Ovary (tissue), 9 donors: ENCODE data around the gene DKKL1. TPM values are rescaled to one million over a fixed set of nuclear protein-coding genes. Genes with fewer than 3 reads are reported as not detected.
"Not testable (repeated sequence)": the region's sequence is repeated elsewhere in the genome, so short reads cannot be mapped to it uniquely, and the experiment has no call there.

Experiments used
- DNase-seq, 5 donors: peaks; one replicate each; pipeline ENCODE4 v3.0.0-alpha.2; 2019 to 2020
- H3K27ac ChIP-seq, 2 donors: fragments of 200-600 bp; one replicate each; pipeline versions ENCODE4 v1.5.1 to v1.8.0; 2019 to 2022
- H3K27me3 ChIP-seq: fragments of 200-600 bp; one replicate; pipeline ENCODE4 v1.8.0; 2022
- H3K36me3 ChIP-seq: fragments of 200-600 bp; sonication (generic); one replicate; pipeline ENCODE4 v1.5.1; 2019
- H3K4me1 ChIP-seq: one replicate; pipeline ENCODE4 v1.8.1; 2013; ENCODE audit warnings: mild to moderate bottlenecking, moderate library complexity; ENCODE audit not compliant: insufficient read depth
- H3K4me3 ChIP-seq: fragments of 200-600 bp; sonication (generic); one replicate; pipeline ENCODE4 v1.5.1; 2017
- H3K9me3 ChIP-seq, 2 donors: fragments of 200-600 bp in 1 of 2; sonication (generic) in 1 of 2; one replicate each; pipeline versions ENCODE4 v1.5.1 to v1.8.1; 2013 to 2019; ENCODE audit warnings: mild to moderate bottlenecking in 1 of 2, moderate library complexity in 1 of 2
- EP300 ChIP-seq: sonication (generic); formaldehyde crosslinking; IDR thresholded peaks from one replicate; pipeline ENCODE4 v1.6.1; 2017; ENCODE audit warnings: antibody characterized with exemption
- POLR2A ChIP-seq: fragments of 450-650 bp; IDR thresholded peaks from one replicate; pipeline ENCODE4 v1.6.1; 2017; ENCODE audit warnings: antibody characterized with exemption, mild to moderate bottlenecking, moderate library complexity
- WGBS, 3 donors: extraction: QIAGEN DNeasy Blood & Tissue Kit in 1 of 3; methylation state at CpG; one replicate each; pipeline versions ENCODE4 v1.1.5 to v1.1.7; 2013 to 2017; 5-methylcytosine and 5-hydroxymethylcytosine counted together
- intact Hi-C, 4 donors: fragments of 100-400 bp; cut with DNase I; formaldehyde crosslinking; loops; one replicate each; pipeline versions ENCODE4 v1.11.0 to v1.15.1; 2022 to 2023
- polyA plus RNA-seq, 2 donors: library from polyadenylated mRNA; stranded (reverse); fragments of 200-250 nt in 1 of 2; fragments of 350-450 nt in 1 of 2; fragmentation: Illumina TruSeq in 1 of 2; extraction: RNeasy Lipid Tissue Mini Kit (QIAGEN cat#74804) in 1 of 2; gene quantifications; one replicate each; pipeline ENCODE4 v1.2.3, GENCODE V29; 2013 to 2014
- total RNA-seq, 7 donors: library from RNA; depleted of rRNA in 2 of 7; stranded (reverse); fragments of >200 nt in 2 of 7; fragmentation: NEBNext Ultra II Directional in 3 of 7; extraction: Animal tissue kit (Norgen Biotek cat#: 25700) in 3 of 7; gene quantifications; one replicate each; pipeline versions ENCODE4 v1.1.0 to v1.2.4, GENCODE V29; 2016 to 2023
- TF ChIP-seq, protein P1 (sequence below), 3 donors: fragments of 450-650 bp in 2 of 3; fragments of 200-600 bp in 1 of 3; IDR thresholded peaks; one replicate each; pipeline versions ENCODE4 v1.5.1 to v1.8.0; 2016 to 2022; ENCODE audit warnings: antibody characterized with exemption in 3 of 3, mild to moderate bottlenecking in 1 of 3
- donor health status: DM: no; HTN: no; CAD: no; lungs with moderate emphysema.
- donor health status: DM: no; HTN: no; CAD: no.
- donor health status: Bipolar disorder and iron deficiency.
- donor health status: DM: yes; HTN: yes; CAD: no.
- donor health status: DM: no; HTN: no; CAD: no.
- donor health status: DM: yes; HTN: yes; CAD: no.

Gene DKKL1
- total and polyA plus RNA-seq, 9 donors, result 0.22 to 2.4 (median 1.1) TPM; not detected in 1

DNA sequence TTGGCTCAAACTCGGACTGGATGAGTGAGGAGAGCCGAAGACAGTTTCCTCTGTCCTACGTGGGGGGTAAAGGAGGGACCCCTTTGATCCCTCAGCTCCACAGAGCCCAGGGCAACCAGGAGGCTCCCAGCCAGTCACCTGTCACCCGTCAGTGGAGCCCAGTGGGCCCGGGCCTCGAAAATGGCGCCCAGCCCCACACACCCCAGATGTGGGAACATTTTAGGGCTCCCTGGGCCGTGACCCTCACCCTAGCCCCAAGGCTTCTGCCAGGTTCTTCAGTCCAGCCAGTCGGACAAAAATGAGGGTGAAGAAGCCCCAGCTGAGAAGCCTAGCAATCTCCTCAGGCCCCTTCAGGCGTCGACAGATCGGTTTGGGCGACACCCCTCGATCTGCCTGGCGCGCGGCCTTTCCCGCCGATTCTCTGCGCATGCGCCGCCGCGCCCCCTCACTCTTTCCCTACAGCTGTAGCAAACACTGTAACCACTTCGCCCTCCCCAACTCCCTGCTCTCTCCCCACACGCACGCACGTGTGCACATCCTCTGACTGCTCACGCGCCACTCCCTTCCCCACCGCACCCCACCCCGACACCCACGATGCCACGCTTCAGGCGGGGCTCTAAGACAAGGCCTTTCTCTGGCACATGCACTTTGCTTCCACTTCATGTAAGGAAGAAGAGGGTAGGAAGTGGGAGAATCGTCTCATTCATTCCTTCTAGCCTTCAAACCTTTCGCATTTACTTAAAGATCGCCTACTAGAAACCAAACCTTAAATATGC, 38.7 kb upstream of the DKKL1 start, which contains the start of gene SLC6A16:
TSS of gene SLC6A16 (minus strand) at position 391 of the 776 bp plus-strand sequence. CDS start 13,844 bp downstream, outside the sequence.
- whole genome bisulfite sequencing, 3 donors, result 93 to 94% (median 94%) methylated on average over 38 of the region's 38 CpGs
- H3K27me3 ChIP-seq, result no peaks in the 10 kb centered on the region
- intact Hi-C loops, result no loop called here
- TF ChIP-seq, protein P1, sequence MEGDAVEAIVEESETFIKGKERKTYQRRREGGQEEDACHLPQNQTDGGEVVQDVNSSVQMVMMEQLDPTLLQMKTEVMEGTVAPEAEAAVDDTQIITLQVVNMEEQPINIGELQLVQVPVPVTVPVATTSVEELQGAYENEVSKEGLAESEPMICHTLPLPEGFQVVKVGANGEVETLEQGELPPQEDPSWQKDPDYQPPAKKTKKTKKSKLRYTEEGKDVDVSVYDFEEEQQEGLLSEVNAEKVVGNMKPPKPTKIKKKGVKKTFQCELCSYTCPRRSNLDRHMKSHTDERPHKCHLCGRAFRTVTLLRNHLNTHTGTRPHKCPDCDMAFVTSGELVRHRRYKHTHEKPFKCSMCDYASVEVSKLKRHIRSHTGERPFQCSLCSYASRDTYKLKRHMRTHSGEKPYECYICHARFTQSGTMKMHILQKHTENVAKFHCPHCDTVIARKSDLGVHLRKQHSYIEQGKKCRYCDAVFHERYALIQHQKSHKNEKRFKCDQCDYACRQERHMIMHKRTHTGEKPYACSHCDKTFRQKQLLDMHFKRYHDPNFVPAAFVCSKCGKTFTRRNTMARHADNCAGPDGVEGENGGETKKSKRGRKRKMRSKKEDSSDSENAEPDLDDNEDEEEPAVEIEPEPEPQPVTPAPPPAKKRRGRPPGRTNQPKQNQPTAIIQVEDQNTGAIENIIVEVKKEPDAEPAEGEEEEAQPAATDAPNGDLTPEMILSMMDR (IDR thresholded peaks at IDR 0.05), result no peak
- TF ChIP-seq EP300, result no peak
- TF ChIP-seq POLR2A, result no peak
- no peaks in the 10 kb centered on the region for H3K9me3 ChIP-seq
- H3K4me1 ChIP-seq, result no peaks in the 10 kb centered on the region
- no peak for DNase-seq
- H3K27ac ChIP-seq, result no peak within 1 kb of the TSS
- no peaks in the 10 kb centered on the region for H3K36me3 ChIP-seq
- no peak within 1 kb of the TSS for H3K4me3 ChIP-seq

GRCh38 chr19:49325756-49326155, 37.9 kb upstream of the DKKL1 start:
- H3K9me3 ChIP-seq, DNase-seq, H3K4me3 ChIP-seq, intact Hi-C loops, H3K27ac ChIP-seq, H3K27me3 ChIP-seq, H3K36me3 ChIP-seq, H3K4me1 ChIP-seq: not testable (repeated sequence)
- WGBS, 3 donors, result 87 to 93% (median 90%) methylated on average over 13 of the region's 13 CpGs

DNA sequence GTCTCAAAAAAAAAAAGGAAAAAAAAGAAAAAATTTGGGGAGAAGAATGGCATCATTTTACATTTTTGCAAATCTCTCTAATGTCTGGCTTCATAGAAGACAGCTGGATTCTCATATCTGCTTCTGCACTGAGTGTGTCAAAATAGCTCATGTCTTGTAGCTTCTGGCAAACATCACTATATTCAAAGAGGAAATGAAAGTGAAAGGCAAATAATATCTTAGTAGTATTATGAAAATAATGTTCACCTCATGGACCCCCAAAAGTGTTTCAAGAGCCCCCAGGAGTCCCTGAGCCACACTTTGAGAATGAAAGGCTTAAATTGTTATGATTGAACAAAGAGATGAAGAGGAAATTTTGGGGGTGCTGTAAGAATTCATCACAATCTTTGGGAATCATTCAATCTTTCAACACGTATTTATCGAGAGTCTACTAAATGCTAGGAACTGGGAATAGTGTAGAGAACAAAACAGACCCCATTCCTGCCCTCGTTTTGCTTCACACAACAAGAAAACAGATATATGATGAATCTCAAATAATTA, 37.4 kb upstream of the DKKL1 start:
- WGBS, 3 donors, result 36 to 79% (median 44%) methylated on average over 3 of the region's 3 CpGs
- TF ChIP-seq, protein P1 (IDR thresholded peaks at IDR 0.05), result no peak
- no peak for TF ChIP-seq EP300
- no peak for TF ChIP-seq POLR2A
- no peak for DNase-seq
- intact Hi-C loops, result no loop called here
- Histone ChIP-seq H3K4me1 (no peaks in the 10 kb centered on the region), H3K27me3 (no peaks in the 10 kb centered on the region), H3K36me3 (no peaks in the 10 kb centered on the region), H3K4me3 (no peak overlapping the region), H3K9me3 (no peaks in the 10 kb centered on the region), H3K27ac (no peak overlapping the region)

DNA sequence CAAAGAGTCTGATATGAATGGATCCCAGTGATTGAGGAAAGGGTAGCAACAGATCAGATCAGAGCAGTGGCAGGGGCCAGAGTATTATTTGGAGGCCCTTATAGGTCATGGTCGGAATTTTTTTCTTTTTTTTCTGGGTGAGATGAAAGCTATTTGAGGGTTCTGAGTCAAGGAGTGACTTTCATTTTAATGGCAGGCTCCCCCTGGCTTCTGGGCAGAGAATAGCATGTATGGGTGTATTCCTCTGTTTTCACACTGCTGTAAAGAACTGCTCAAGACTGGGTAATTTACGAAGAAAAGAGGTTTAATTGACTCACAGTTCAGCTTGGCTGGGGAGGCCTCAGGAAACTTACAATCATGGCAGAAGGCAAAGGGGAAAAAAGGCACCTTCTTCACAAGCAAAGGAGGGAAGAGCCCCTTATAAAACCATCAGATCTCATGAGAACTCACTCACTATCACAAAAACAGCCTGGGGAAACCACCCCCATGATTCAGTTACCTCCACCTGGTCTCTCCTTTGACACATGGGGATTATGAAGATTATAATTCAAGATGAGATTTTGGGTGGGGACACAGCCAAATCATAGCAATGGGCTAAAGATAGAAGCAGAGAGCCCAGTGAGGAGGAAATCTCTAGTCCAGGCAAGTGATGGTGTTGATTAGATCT, 35.7 kb upstream of the DKKL1 start:
- H3K36me3 ChIP-seq, result no peaks in the 10 kb centered on the region
- TF ChIP-seq, protein P1 (IDR thresholded peaks at IDR 0.05), result no peak
- TF ChIP-seq EP300 (no peak), POLR2A (no peak)
- H3K27me3 ChIP-seq, result no peaks in the 10 kb centered on the region
- 77 to 88% (median 83%) methylated on average over 2 of the region's 2 CpGs for WGBS, 3 donors
- intact Hi-C loops, result no loop called here
- H3K27ac ChIP-seq, result no peak overlapping the region
- no peaks in the 10 kb centered on the region for H3K9me3 ChIP-seq
- no peak for DNase-seq
- H3K4me1 ChIP-seq, result no peaks in the 10 kb centered on the region
- H3K4me3 ChIP-seq, result no peak overlapping the region

GRCh38 chr19:49328741-49329140, 34.9 kb upstream of the DKKL1 start:
- WGBS, 3 donors, result 93 to 100% (median 96%) methylated on average over 2 of the region's 2 CpGs
- no peak for DNase-seq

GRCh38 chr19:49331187-49331586, 32.5 kb upstream of the DKKL1 start:
- H3K27me3 ChIP-seq, H3K4me3 ChIP-seq, DNase-seq, H3K36me3 ChIP-seq, H3K27ac ChIP-seq, intact Hi-C loops, H3K9me3 ChIP-seq, H3K4me1 ChIP-seq: not testable (repeated sequence)
- WGBS, 3 donors, result 92 to 99% (median 92%) methylated on average over 4 of the region's 4 CpGs

More at GRCh38 chr19:49328741-49329140, 34.9 kb upstream of the DKKL1 start:
- Histone ChIP-seq H3K36me3 (no peaks in the 10 kb centered on the region), H3K9me3 (no peaks in the 10 kb centered on the region), H3K4me1 (no peaks in the 10 kb centered on the region), H3K27me3 (no peaks in the 10 kb centered on the region), H3K4me3 (no peak overlapping the region), H3K27ac (no peak overlapping the region)
- TF ChIP-seq POLR2A (no peak), EP300 (no peak)
- TF ChIP-seq, protein P1 (IDR thresholded peaks at IDR 0.05), result no peak
- intact Hi-C loops, result no loop called here
